CD4-positive, alpha-beta T cell treated with Interleukin-12 subunit alpha and Interleukin-12 subunit beta, for 1 hour (primary cell): Measurements from ENCODE around the gene IL23R.

Experiments used
- DNase-seq: peaks from one replicate; pipeline ENCODE4 v3.0.0-alpha.2; 2020

IL23R gene

DNA sequence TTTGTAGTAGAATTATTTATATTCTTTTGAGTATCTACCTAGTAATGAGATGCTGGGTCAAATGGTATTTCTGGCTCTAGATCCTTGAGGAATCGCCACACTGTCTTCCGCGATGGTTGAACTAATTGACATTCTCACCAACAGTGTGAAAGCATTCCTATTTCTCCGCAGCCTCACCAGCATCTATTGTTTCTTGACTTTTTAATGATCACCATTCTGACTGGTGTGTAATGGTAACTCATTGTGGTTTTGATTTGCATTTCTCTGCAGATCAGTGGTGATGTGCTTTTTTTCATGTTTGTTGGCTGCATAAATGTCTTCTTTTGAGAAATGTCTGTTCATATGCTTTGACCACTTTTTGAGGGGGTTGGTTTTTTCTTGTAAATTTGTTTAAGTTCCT, 15.3 kb upstream of the IL23R start:
- DNase-seq, result no peak

DNA sequence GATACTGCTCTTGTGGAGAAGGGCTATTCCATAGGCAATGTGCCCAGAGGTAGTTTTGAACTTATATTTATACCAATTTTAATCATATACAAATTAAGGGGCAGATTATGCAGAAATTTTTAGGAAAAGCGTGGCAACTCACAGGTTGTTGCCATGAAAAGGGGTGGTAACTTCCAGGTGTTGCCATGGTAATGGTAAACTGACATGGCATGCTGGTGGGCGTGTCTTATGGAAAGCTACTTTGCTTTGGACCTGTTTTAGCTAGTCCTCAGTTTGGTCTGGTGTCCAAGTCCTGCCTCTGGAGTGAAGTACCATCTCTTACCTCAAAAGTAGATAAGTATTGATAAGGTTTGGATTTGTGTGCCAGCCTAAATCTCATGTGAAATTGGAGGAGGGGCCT, 7.9 kb upstream of the IL23R start:
- no peak for DNase-seq

DNA sequence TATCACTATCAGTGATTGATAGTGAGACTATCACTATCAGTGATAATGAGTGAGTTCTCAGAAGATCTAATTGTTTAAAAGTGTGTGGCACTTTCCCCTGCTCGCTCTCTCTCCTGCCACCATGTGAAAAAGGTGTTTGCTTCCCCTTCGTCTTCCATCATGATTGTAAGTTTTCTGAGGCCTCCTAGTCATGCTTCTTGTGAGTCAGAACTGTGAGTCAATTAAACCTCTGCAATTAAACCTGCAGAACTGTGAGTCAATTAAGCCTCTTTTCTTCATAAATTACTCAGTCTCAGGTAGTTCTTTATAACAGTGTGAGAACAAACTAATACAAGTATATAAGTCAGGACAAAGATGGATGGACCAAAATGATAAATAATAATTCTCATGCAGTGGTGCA, 7.0 kb upstream of the IL23R start:
- no peak for DNase-seq

GRCh38 chr1:67162954-67163353, 3.3 kb upstream of the IL23R start:
- DNase-seq, result no peak

DNA sequence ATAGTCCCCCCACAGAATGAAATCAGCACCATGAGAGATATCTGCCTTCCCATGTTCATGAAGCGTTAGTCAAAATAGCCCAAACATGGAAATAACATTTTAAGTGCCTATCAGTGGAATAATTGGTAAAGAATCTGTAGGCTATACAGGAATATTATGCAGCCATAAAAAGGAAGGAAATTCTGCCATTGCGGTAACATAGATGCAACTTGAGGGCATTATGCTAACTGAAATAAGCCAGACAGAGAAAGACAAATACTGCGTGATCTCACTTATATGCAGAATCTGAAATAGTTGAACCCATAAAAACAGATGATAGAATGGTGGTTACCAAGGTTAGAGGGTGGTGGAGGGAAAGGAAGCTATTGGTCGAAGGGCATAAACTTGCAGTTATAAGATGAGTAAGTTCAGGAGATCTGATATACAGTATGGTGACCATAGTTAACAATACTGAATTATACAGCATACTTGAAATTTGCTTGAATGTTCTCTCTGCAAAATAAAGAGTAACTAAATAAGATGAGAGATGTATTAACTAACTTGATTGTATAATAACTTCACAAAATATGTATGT, 699 bp upstream of the IL23R start:
- DNase-seq, result no peak

DNA sequence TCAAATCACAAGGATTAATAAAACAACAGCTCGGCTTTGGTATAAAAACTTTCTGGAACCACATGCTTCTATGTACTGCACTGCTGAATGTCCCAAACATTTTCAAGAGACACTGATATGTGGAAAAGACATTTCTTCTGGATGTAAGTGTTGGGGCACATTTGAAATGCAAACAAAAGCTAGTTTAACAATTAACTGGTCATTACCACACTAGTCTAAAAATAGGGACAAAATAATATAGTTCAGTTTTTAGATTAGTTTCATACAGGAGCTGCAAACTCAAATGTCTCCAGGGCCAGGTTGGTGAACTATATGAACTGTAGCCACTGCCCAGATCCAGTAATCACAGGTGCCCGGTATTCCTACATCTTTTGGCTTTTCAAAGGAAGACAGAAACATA, 3.2 kb downstream of the IL23R start:
- DNase-seq, result no peak

DNA sequence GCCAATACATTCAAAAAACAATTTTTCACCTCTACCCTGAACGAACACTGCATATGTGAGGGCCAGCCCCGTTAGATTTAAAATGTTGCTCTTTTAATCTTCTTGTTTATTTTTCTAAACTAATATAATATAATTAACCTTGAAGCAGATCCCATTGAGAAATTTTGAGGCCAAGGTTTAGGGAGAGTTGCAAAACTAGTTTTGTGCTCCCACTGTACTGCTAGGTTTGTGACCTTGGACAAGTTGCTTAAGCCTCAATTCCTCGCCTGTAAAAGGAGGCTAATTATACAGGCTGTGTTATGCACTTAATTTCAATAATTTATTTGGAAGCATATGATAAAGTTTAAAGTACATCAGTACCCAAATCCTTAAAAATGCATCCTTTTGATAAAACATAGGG, 3.7 kb downstream of the IL23R start:
- DNase-seq, result no peak

DNA sequence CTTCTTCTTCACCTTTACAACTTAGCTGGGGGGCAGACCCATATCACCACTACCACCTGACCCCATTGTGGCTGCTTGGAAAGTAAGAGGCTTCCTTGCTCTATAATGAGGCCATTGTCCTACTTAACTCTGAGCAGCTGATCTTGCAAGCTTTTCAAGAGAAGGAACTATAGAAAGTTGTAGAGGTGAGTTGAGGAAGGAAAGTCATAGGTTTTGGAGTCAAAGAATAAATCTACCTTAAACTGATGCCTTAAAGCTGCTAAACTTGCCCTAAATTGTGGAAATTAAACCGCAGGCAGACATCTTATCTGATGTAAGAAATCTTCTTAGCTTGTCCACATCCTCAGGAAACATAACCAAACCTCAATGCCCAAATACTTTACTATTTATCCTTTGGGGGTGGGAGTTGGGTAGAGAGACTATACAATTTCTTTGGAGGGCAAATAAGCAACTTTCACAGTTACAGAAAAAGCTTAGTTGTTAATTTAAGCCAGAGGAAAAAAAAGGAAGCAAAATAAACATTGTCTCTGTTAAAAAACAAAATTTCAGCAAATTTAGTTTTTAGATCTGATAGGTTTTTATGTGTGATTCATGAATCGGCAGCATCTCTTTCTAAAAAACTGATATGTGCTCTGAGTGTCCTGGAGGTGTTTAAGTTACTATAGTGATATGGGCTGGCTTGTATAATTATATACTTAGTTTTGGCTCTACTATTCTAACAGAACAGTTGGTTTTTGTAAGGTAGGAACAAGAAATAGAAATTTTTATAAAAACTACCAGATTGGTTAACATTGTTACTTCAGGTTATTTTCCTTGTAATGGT, 4.7 kb downstream of the IL23R start:
- DNase-seq, result peak; percentile 56

DNA sequence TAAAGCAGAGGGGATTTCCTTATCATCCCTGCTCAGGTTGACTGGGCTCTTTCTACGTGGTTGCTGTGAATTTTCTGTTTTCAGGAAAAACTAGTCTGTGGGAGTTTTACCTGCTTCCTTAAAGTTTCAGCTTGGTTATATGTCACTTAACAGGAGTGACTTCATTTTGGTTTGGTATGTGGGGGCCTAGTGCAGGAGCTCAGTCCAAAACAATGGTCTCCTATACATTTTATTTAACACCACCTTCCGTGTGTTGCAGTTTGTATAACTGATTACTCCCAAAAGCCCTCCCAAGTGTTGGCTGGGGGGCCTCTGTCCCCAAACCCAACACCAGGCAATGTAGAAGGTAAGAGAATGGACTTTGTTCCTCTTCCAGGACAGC, 5.3 kb downstream of the IL23R start:
- no peak for DNase-seq

GRCh38 chr1:67171978-67172377, 5.7 kb downstream of the IL23R start:
- DNase-seq, result peak; percentile 49

GRCh38 chr1:67173988-67174387, 7.7 kb downstream of the IL23R start:
- DNase-seq, result no peak

DNA sequence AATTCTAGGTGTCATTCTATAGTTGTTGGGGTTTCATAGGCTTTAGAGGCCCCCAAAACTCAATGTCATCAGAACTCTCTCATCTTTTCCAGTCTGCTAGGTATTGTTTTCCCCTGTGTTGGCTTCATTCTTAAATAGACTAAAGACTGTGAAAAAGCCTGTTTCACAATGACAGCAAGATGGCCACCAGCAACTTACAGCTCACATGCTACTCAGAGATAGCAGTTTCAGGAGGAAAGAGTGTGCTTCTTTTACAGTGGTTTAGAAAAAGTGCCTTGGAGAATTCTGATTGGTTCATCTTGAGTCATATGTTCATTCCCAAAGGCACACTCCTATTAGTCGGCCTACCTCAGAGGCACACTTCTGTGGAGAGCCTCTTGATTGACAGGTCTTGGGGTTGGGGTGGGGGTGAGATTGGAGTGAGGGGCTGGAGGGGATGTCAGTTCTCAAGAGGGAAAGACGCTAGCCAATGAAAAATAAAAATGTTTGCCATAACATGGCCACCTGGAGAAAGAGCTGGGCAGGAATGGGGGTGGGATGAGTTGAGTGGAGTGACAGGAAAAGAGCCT, 8.5 kb downstream of the IL23R start:
- no peak for DNase-seq

DNA sequence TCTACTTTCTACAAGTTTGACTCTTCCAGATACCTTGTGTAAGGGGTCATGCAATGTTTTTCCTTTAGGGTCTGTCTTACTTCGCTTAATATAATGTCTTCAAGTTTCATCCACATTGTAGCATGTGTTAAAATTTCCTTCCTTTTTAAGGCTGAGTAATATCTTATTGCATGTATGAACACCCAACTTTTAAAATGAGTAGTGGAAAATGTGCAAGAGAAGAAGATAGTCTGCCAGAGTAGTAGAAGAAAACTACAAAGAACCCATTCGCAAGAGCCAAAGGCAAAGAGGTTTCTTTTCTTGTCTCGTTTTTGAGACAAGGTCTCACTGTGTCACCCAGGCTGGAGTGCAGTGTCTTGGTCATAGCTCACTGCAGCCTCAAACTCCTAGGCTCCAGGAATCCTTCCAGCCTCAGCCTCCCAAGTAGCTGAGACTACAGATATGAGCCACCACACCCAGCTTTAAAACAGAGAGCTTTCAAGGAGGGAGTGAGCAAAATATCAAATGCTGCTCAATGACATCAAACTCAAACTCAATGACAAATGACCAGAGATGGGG, 9.4 kb downstream of the IL23R start:
- no peak for DNase-seq

GRCh38 chr1:67184838-67185421, 18.7 kb downstream of the IL23R start:
- no peak for DNase-seq

DNA sequence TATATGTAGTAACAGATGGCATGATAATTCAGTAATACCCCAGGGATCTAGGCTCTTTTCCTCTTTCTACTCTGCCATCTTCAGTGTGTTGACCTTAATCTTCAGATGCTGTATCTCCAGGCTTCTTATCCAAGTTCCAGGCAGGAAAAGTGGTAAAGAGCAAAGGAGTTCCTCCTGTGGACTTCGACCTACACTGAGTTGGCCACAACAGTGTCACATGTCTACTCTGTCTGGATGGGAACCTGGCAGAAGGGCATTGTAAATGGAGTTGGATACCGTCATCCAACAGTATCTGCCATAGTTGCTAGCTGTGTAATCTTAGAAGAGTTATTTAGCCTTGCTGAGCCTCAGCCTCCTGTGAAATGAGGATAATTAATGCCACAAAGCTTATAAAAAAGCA, 21.9 kb downstream of the IL23R start:
- DNase-seq, result no peak

DNA sequence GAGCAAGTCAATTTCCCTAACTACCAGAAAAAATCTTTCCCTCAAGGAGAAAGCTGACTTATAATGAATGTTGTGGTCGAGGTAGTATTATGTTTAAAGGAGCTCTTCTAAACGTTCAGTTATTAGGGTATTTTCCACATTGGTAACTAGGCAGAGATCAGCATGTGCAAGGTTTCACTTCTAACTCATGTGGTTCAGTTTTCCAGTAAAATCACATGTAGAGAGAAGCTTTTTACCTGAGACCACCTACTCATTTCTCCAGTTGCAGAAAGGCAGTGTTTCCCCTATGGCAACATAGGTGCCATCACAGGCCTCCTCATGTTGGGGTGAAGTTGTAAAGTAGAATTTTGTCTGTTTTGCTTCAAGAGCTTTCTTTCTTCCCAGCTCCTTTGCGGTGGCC, 23.7 kb downstream of the IL23R start:
- DNase-seq, result no peak

GRCh38 chr1:67190410-67190809, 24.2 kb downstream of the IL23R start:
- no peak for DNase-seq

DNA sequence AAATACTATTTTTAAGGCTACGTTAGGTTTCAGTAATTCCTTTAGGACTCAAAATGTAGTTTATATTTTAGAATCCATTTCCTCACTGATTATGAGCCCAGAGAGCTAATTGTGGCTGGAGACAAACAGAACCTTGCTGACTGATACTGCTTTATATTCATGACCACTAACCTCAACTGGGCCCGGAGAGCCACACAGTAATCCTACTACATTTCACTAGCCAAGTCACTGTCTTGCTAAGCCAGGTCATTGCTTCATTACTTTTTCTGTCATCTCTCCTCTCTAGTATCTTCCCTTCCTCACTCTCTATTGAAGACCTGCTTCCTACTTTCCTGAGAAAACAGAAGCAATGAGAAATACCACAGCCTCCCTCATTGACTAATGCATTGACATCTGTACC, 24.7 kb downstream of the IL23R start:
- DNase-seq, result no peak

DNA sequence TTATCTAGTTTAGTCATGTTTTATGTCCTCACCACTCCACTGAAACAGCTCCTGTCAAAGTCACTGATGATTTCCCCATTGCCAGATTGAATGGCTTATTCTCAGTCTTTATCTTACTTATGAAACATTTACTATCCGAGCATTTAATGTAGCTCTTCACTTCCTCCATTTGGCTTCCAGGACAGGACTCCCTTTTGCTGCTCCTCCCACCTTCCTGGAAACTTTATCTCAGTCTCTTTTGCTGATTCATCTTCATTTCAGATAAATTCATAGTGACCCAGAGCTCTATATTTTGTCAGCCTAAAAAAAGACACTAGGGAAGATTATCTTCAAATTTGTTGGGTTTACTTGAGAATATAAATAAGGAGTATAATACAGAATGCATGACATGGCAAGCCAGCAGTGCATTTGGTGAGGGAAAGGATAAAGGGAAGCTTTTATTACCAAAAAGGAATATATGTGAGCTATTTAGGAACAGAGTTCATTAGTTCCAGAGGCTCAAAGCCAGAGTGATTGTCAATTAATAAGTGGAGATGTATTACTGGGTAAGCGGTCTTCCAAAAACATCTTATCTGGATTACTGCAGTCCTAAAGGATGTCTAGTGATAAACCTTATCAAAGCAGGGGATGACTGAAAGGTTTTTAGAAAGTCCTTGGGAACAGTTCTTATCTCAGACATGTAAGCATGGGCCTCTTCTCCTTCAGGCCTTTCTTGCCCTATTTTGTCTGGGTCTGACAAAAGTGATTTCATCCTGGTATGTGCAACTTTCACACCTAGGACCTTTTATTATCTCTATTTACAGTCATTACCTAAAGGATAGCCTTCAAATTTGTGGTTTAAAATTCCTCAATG, 25.6 kb downstream of the IL23R start:
- no peak for DNase-seq

- DNase-seq, result no peak
Measured at GRCh38 chr1:67192902-67193301, 26.6 kb downstream of the IL23R start.

GRCh38 chr1:67193704-67194103, 27.4 kb downstream of the IL23R start:
- DNase-seq, result no peak

- peak; percentile 57 for DNase-seq
Measured at GRCh38 chr1:67194209-67194863, 28.1 kb downstream of the IL23R start.
